ENCODE measurements around the gene ARSG. TPM values are rescaled to one million over a fixed set of nuclear protein-coding genes. Genes with fewer than 3 reads are reported as not detected.
"Not testable (repeated sequence)": the region's sequence is repeated elsewhere in the genome, so short reads cannot be mapped to it uniquely, and the experiment has no call there.

Gene ARSG
- total RNA-seq, 2 donors from 2014 or later = 0.24 to 0.79 TPM

DNA sequence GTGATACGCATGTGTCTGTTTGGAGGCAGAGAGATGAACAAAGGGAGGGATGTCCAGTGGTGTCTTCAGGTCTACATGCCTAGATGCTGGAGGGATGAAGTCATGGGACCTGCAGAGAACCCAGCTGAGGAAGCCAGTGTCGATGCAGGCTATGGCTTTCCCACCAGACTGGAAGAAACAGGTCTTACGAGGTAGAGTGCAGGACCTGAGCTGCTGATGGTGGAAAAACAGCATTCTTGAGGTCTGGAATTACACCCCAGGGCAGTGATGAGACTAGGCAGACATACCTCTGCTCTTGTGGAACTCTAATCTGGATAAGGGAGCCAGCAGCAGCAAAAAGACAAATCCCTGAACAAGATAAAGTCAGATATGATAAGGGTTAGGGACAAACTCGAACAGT lies 37.4 kb downstream of the ARSG start:
- Histone ChIP-seq H3K36me3 (no peaks in the 10 kb centered on the region), H3K9me3 (no peaks in the 10 kb centered on the region), H3K27ac (no peak overlapping the region), H3K27me3 (no peaks in the 10 kb centered on the region), H3K4me1 (no peaks in the 10 kb centered on the region), H3K4me3 (no peak overlapping the region), H3K9ac (ENCODE audit: low read depth in 2 of 2, low read length in 2 of 2) (no peak overlapping the region)
- intact Hi-C loops (cut with DNase I) = no loop called here
- TF ChIP-seq, protein P1, sequence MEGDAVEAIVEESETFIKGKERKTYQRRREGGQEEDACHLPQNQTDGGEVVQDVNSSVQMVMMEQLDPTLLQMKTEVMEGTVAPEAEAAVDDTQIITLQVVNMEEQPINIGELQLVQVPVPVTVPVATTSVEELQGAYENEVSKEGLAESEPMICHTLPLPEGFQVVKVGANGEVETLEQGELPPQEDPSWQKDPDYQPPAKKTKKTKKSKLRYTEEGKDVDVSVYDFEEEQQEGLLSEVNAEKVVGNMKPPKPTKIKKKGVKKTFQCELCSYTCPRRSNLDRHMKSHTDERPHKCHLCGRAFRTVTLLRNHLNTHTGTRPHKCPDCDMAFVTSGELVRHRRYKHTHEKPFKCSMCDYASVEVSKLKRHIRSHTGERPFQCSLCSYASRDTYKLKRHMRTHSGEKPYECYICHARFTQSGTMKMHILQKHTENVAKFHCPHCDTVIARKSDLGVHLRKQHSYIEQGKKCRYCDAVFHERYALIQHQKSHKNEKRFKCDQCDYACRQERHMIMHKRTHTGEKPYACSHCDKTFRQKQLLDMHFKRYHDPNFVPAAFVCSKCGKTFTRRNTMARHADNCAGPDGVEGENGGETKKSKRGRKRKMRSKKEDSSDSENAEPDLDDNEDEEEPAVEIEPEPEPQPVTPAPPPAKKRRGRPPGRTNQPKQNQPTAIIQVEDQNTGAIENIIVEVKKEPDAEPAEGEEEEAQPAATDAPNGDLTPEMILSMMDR (IDR thresholded peaks at IDR 0.05) = no peak
- no peak for DNase-seq

DNA sequence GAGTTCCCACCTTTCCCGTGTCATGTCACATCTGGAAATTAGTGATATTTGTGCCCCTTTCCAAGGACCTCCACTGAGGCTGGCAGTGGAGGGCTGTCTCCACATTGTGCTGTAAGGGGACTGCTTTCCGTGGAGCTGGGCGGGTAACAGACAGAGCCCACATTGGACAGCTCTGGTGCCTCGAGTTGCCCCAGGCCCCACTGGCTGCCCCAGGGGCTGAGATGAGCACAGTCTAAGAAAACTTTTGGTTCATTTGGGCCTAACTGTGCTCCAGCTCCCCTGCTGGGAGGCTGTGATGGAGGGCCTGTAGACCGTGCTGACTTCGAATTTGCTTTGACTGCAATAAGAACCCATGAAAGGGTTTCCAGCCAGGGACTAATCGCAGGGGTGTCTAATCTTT lies 38.0 kb downstream of the ARSG start:
- no peaks in the 10 kb centered on the region for H3K27me3 ChIP-seq
- no peaks in the 10 kb centered on the region for H3K9me3 ChIP-seq
- no peak overlapping the region for H3K4me3 ChIP-seq
- H3K4me1 ChIP-seq = no peaks in the 10 kb centered on the region
- intact Hi-C loops (cut with DNase I) = no loop called here
- DNase-seq = no peak
- TF ChIP-seq, protein P1 (IDR thresholded peaks at IDR 0.05) = no peak
- no peak overlapping the region for H3K27ac ChIP-seq
- no peak overlapping the region for H3K9ac ChIP-seq (ENCODE audit: low read depth in 2 of 2, low read length in 2 of 2)
- H3K36me3 ChIP-seq = no peaks in the 10 kb centered on the region

DNA sequence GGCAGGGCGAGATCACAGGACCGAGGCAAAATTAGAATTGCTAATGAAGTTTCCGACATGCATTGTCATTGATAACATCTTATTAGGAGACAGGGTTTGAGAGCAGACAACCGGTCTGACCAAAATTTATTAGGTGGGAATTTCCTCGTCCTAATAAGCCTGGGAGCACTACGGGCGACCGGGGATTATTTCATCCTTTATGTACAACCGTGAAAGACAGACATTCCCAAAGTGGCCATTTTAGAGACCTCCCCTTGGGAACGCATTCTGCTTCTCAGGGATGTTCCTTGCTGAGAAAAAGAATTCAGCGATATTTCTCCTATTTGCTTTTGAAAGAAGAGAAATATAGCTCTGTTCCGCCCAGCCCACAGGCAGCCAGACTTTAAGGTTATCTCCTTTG lies 40.6 kb downstream of the ARSG start:
- intact Hi-C loops (cut with DNase I); H3K27ac ChIP-seq; H3K9me3 ChIP-seq; H3K4me1 ChIP-seq; H3K36me3 ChIP-seq; H3K4me3 ChIP-seq; H3K27me3 ChIP-seq; DNase-seq; H3K9ac ChIP-seq (ENCODE audit: low read depth in 2 of 2, low read length in 2 of 2): not testable (repeated sequence)

DNA sequence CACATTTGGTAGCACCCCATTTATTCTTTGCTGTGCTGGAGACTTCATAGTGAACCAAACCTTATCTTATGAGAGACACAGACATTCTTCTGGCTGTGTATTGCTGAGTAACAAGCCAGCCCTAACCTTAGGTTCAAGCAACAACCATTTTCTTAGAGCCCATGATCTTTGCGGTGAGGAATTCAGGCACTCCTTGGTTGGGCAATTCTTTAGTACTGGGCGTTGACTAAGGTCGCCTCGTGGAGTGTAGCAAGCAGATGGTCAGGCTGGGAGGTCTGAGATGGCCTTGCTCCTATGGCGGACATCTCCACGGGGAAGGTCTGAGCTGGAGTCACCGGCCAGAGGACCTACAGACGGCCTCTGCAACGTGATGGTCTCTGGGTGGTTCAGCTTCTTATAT lies 43.1 kb downstream of the ARSG start:
- no peak overlapping the region for H3K27ac ChIP-seq
- no peaks in the 10 kb centered on the region for H3K27me3 ChIP-seq
- H3K36me3 ChIP-seq = no peaks in the 10 kb centered on the region
- H3K4me3 ChIP-seq = no peak overlapping the region
- H3K9me3 ChIP-seq = no peaks in the 10 kb centered on the region
- intact Hi-C loops (cut with DNase I) = no loop called here
- H3K9ac ChIP-seq (ENCODE audit: low read depth in 2 of 2, low read length in 2 of 2) = no peak overlapping the region
- no peaks in the 10 kb centered on the region for H3K4me1 ChIP-seq
- no peak for DNase-seq
- TF ChIP-seq, protein P1 (IDR thresholded peaks at IDR 0.05) = no peak

DNA sequence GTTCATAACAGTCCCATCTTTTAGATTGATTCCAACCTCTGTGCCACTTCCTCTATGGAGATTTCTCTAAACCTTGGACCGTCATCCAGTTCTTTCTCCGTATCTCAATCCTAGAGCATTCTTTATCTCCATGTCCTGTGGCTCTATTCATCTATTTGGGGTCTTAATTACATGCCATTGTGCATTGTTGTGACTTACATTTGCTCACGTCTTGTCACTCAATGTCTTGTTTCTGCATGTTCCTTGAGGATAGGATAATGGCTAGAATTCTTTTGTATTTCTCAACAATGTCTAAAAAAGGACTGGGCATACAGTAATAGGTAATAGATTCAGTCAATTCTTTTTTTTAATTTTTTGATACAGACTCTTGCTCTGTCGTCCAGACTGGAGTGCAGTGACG lies 50.2 kb downstream of the ARSG start:
- no peak overlapping the region for H3K9ac ChIP-seq (ENCODE audit: low read depth in 2 of 2, low read length in 2 of 2)
- H3K4me3 ChIP-seq = no peak overlapping the region
- no peak for DNase-seq
- no peaks in the 10 kb centered on the region for H3K27me3 ChIP-seq
- H3K9me3 ChIP-seq = no peaks in the 10 kb centered on the region
- intact Hi-C loops (cut with DNase I) = no loop called here
- no peak overlapping the region for H3K27ac ChIP-seq
- H3K36me3 ChIP-seq = no peaks in the 10 kb centered on the region
- TF ChIP-seq, protein P1 (IDR thresholded peaks at IDR 0.05) = no peak
- H3K4me1 ChIP-seq = no peaks in the 10 kb centered on the region

DNA sequence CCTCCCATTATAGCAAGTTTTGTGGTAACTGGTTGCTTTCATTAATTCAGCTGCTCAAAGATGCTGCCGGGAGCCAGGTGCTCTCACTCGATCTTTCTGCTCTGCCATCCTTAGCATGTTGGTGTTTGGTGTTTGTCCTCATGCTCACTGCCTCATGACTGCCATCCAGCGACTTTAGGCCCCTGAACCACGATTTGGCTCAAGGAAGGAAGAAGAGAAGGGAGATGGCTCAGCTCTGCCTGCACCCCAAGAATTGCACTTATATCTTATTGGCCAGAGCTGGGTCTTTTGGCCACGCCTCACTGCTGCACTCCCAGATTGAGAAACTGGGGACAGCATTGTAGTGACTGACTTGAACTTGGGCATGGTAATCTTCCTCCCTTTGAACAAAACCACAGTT lies 52.7 kb downstream of the ARSG start:
- no peaks in the 10 kb centered on the region for H3K9me3 ChIP-seq
- no peaks in the 10 kb centered on the region for H3K27me3 ChIP-seq
- DNase-seq = no peak
- H3K36me3 ChIP-seq = no peaks in the 10 kb centered on the region
- TF ChIP-seq, protein P1 (IDR thresholded peaks at IDR 0.05) = no peak
- no peaks in the 10 kb centered on the region for H3K4me1 ChIP-seq
- H3K4me3 ChIP-seq = no peak overlapping the region
- no peak overlapping the region for H3K9ac ChIP-seq (ENCODE audit: low read depth in 2 of 2, low read length in 2 of 2)
- intact Hi-C loops (cut with DNase I) = no loop called here
- H3K27ac ChIP-seq = no peak overlapping the region

Measured in colonic mucosa (tissue), 4 donors.